ENCODE data around the gene SELE. TPM values are rescaled to one million over a fixed set of nuclear protein-coding genes. Genes with fewer than 3 reads are reported as not detected.

SELE gene
- total and polyA plus RNA-seq, 2 of the 8 experiments (the other 6 are each of a cell fraction or from before 2014, with no cell fraction given), result not detected

- H3K9ac ChIP-seq (replicated peaks in 1 of 4; ENCODE audit: extremely low read depth in 1 of 4, low read depth in 3 of 4, low read length in 3 of 4), result no peak overlapping the region
- H3K56ac ChIP-seq (replicated peaks; ENCODE audit: insufficient read length, low read depth, low read length), result no peak overlapping the region
- no peak overlapping the region for H3K18ac ChIP-seq (ENCODE audit: extremely low read depth, low read length)
- no peaks in the 10 kb centered on the region for H3K79me1 ChIP-seq (ENCODE audit: low read depth, low read length)
- no peak overlapping the region for H3K27ac ChIP-seq (ENCODE audit: low read depth, low read length)
- H2AFZ ChIP-seq (ENCODE audit: low read length), result no peak overlapping the region
- no peak overlapping the region for H3K23ac ChIP-seq (ENCODE audit: insufficient read length)
- no peak overlapping the region for H3K14ac ChIP-seq (ENCODE audit: insufficient read length)
- CTCF ChIA-PET (ENCODE audit: partially characterized antibody), result interaction anchor here (0.5 to 2.5 kb wide), 5 partner anchors 17 to 428 kb away, joined by 3 to 10 read pairs (median 3); no protein-coding TSS in a partner anchor
- H3K23me2 ChIP-seq (ENCODE audit: low read depth, low read length), result no peaks in the 10 kb centered on the region
- H3K9me3 ChIP-seq (ENCODE audit: insufficient read depth in 2 of 2, low read depth in 1 of 2, low read length in 1 of 2), result no peaks in the 10 kb centered on the region
- H3K4me1 ChIP-seq (replicated peaks in 1 of 4; ENCODE audit: control insufficient read depth in 3 of 4, insufficient read depth in 4 of 4, low read length in 3 of 4), result peaks cover 0 to 7% (median 2%) of the 10 kb centered on the region in 4 experiments; a peak in 4 of 7 replicates
- H3K4me3 ChIP-seq (ENCODE audit: extremely low read depth in 1 of 4, insufficient read depth in 2 of 4, low read depth in 3 of 4, low read length in 4 of 4), result no peak overlapping the region
- H4K20me1 ChIP-seq (replicated peaks in 1 of 2; ENCODE audit: control insufficient read depth in 1 of 2, insufficient read depth in 2 of 2, low read length in 2 of 2), result no peaks in the 10 kb centered on the region
- H3K4ac ChIP-seq (replicated peaks; ENCODE audit: insufficient read length, low read depth, low read length), result no peak overlapping the region
- H2AK5ac ChIP-seq (ENCODE audit: low read depth, low read length), result no peak overlapping the region
- no peak overlapping the region for H4K8ac ChIP-seq (ENCODE audit: extremely low read depth, insufficient read depth, low read length)
- H3K79me2 ChIP-seq (ENCODE audit: control insufficient read depth in 1 of 2, insufficient read depth in 2 of 2, low read length in 2 of 2), result no peaks in the 10 kb centered on the region
- no peak overlapping the region for H2BK5ac ChIP-seq (ENCODE audit: low read depth, low read length)
- no peaks in the 10 kb centered on the region for H3K36me3 ChIP-seq (ENCODE audit: control insufficient read depth in 2 of 4, insufficient read depth in 4 of 4, low read length in 3 of 4)
- TF ChIP-seq ZNF274 (IDR thresholded peaks at IDR 0.05; ENCODE audit: borderline replicate concordance, extremely low read depth, low read length) (no peak), SIN3A (conservative IDR thresholded peaks at IDR 0.05 in 1 of 2, IDR thresholded peaks at IDR 0.05 in 1 of 2; ENCODE audit: low read depth in 1 of 2, low read length in 2 of 2) (no peak), TEAD4 (IDR thresholded peaks at IDR 0.05; ENCODE audit: low read depth, low read length) (no peak)
- H2BK20ac ChIP-seq (ENCODE audit: low read length), result no peak overlapping the region
- POLR2A ChIA-PET (ENCODE audit: partially characterized antibody), result interaction anchor here (0.8 kb wide), 1 partner anchor 9 kb away, joined by 3 read pairs; no protein-coding TSS in a partner anchor
- H3K4me2 ChIP-seq (ENCODE audit: insufficient read depth in 1 of 2, low read depth in 2 of 2, low read length in 2 of 2), result no peak overlapping the region; a peak in 1 of 4 replicates
- no peaks in the 10 kb centered on the region for H3K27me3 ChIP-seq (replicated peaks in 1 of 4; ENCODE audit: control insufficient read depth in 3 of 4, extremely low read depth in 1 of 4, insufficient read depth in 3 of 4, low read length in 3 of 4)
- 94% methylated on average over 6 of the region's 6 CpGs; no CpG with 5 or more reads in 1 of the 2 experiments for WGBS, 2 experiments (ENCODE audit: extremely low coverage in 1 of 2, insufficient coverage in 1 of 2, insufficient read length in 1 of 2, insufficient replicate concordance in 2 of 2, low coverage in 1 of 2, low lambda C conversion rate in 2 of 2, missing lambda C conversion rate in 1 of 2)
- no peak overlapping the region for H2BK120ac ChIP-seq (replicated peaks; ENCODE audit: low read depth, low read length)
- H2BK15ac ChIP-seq (ENCODE audit: low read length), result no peak overlapping the region
- FAIRE-seq (no peak), DNase-seq (ENCODE audit: low read depth in 1 of 2, low spot score in 2 of 2) (no peak)
- H2BK12ac ChIP-seq (ENCODE audit: low read depth, low read length), result no peak overlapping the region
- H4K5ac ChIP-seq (ENCODE audit: insufficient read length, low read depth, low read length), result no peak overlapping the region
- H4K91ac ChIP-seq (replicated peaks; ENCODE audit: insufficient read length, low read length), result no peak overlapping the region
Measured at GRCh38 chr1:169741666-169742394, 8.0 kb upstream of the SELE start.
